Renal cortical epithelial cell (primary cell): ENCODE measurements around the gene TBC1D5. TPM values are rescaled to one million over a fixed set of nuclear protein-coding genes. Genes with fewer than 3 reads are reported as not detected.
"Not testable (repeated sequence)": the region's sequence is repeated elsewhere in the genome, so short reads cannot be mapped to it uniquely, and the experiment has no call there.

Source experiments
- DNase-seq: peaks from one replicate; pipeline ENCODE4 v3.0.0-alpha.2; 2011; ENCODE audit warnings: low read depth
- total RNA-seq: library from RNA; depleted of rRNA; stranded (reverse); fragments of >200 nt; gene quantifications from 2 replicates; pipeline ENCODE4 v1.2.3, GENCODE V29; 2014

The TBC1D5 gene
- total RNA-seq, 1 donor from 2014 or later: 92.1 TPM

DNA sequence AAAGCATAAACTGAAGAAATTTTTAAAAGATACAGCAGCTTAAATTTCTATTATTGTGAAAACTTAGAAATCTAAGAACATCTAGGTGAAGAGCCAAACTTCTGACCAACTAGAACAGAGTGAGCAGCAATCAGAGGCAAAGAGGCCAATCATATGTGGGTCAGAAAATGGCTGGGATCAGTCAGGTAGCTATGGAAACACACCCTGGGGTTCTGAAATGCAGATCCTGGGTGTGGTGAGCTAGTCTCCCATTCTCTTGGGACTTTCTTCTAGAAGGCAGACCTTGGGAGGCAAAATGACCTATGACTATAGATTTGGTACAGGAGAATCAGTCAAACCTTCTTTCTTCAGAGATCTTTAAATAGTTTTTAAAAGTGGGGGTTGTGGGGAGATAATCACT, 385.8 kb downstream of the TBC1D5 start:
- DNase-seq: peak; percentile 15

- peak; percentile 85 for DNase-seq
Measured at GRCh38 chr3:17355591-17355990, 386.8 kb downstream of the TBC1D5 start.

GRCh38 chr3:17354341-17354740, 388.1 kb downstream of the TBC1D5 start:
- DNase-seq: no peak

DNA sequence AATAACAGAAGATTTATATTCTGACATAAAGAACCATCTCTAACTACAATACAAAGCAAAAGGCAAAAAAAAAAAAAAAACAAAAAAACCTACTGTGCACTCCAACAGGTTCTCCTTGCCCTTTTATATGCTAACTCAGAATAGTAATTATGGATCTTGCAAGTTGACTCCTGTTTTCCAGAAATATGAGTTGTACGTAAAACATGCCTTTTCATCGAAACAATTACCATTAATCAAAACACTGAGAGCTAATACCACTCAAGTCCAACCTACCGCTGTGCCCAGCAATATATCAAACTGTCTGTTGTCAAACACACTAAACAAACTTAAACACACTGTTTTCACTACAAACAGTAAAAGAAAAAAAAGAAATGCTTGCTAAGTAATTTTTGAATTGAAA, 389.8 kb downstream of the TBC1D5 start:
- DNase-seq: no peak

DNA sequence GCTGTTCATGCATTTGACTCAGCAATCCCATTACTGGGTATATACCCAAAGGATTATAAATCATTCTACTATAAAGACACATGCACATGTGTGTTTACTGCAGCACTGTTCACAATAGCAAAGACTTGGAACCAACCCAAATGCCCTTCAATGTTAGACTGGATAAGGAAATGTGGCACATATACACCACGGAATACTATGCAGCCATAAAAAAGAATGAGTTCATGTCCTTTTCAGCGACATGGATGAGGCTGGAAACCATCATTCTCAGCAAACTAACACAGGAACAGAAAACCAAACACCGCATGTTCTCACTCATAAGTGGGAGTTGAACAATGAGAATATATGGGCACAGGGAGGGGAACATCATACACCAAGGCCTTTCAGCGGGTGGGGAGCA, 391.2 kb downstream of the TBC1D5 start:
- not testable (repeated sequence) for DNase-seq

GRCh38 chr3:17349093-17349492, 393.3 kb downstream of the TBC1D5 start:
- no peak for DNase-seq

DNA sequence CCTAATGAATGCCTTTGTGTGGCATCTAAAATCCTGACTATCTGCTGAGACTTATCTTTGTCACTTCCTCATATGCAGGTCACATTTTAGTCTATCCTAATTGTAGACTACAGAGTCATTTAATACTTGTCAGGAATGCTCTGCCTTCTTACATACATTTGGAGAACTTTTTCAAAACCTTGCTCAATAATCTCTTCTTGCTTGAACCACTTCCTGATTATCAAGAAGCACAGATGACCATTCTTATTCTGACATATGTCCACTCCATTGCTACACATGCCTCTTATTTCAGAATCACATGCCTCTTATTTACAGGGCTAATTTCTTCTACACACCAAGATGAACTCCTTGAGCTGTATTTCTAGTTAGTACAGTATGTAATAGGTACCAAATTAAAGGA, 400.3 kb downstream of the TBC1D5 start:
- no peak for DNase-seq

DNA sequence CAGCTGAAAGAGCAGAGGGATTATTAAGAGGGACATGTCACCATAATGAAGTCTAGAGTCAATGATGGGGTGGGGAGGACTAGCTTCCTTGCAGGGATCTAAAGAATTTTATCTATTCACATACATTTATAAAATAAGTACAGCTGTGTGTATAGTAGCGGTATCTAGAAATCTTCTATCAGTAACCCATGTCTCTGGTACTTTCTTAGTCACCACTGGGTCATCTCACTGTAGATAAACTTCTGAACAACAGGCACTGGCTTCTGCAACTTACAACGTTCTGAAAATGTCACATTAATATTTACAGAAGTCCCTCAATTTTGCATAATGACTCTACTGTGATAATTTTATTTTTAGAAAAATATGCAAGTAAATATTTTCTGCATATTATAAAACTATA, 401.7 kb downstream of the TBC1D5 start:
- no peak for DNase-seq

- DNase-seq: no peak
Measured at GRCh38 chr3:17340261-17340660, 402.2 kb downstream of the TBC1D5 start.

- no peak for DNase-seq
Measured at GRCh38 chr3:17339132-17339575, 403.3 kb downstream of the TBC1D5 start.

DNA sequence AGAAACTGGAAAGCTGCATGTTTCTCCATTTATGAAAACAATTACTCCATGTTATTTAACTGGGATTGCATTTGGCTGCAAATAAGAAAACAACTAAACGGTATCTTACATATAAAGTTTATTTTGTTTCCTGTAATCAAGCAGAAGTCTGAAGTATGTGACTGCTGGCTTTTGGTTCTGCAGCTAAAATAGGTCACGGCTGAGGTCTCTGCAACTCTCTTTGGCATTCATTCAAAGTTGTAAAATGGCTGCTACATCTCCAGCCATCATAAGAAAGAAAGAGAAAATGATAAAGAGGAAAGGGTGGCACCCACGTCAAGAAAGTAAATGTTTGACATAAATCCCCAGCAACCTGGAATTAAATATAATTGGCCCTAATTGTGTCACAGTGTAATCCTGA, 406.1 kb downstream of the TBC1D5 start:
- DNase-seq: peak; percentile 32

GRCh38 chr3:17333893-17334292, 408.5 kb downstream of the TBC1D5 start:
- DNase-seq: no peak

DNA sequence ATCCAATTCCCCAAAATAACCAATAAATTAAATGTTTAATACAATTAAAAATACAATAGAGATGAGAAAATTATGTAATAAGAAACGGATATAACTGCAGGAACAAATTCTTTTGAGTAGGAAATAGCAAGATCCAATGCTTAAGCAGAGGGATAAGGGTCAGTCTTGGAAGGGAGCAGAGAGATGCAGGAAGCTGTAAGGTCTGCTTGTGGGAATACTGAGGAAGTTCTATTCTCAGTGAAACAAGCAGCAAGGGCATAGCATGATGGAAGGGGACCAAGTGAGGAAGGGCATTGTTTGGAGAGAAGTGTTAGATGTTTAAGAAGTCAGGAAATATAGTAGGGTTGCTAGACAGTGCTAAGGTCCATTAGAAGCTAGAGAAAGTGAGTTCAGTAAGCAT, 409.0 kb downstream of the TBC1D5 start:
- no peak for DNase-seq

GRCh38 chr3:17330660-17331059, 411.8 kb downstream of the TBC1D5 start:
- no peak for DNase-seq

GRCh38 chr3:17329927-17330326, 412.5 kb downstream of the TBC1D5 start:
- no peak for DNase-seq

DNA sequence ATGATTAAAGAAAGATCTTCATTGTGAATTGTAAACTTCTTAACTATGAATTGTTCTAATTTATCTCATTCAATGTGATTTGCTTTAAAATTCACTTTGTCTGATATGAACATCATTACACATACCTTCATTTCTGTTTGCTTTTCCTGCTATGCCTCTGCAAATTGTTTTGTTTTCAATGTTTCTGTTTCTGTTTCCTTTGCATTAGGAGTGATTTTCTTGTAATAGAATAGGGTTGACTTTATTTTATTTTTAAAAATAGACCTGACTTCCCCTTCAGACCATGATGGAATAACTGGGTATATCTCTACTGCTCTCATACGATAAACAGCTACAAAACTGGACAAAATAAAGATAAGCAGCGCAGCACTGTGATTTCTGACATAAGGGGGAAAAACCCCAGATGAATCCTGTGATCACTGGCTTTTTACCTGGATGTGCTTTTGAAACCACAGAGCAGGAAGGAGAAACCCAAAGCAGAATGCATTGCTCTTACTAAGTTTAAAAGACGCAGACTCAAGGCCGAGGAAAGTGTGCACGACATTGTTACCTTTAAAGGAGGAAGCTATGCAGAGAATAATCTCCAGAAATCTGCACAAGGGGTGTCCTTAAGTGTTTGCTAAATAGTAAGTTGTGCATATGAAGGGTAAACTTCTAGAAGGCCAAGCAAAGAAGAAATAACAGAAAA, 420.2 kb downstream of the TBC1D5 start:
- DNase-seq: no peak

GRCh38 chr3:17320266-17320665, 422.2 kb downstream of the TBC1D5 start:
- no peak for DNase-seq

DNA sequence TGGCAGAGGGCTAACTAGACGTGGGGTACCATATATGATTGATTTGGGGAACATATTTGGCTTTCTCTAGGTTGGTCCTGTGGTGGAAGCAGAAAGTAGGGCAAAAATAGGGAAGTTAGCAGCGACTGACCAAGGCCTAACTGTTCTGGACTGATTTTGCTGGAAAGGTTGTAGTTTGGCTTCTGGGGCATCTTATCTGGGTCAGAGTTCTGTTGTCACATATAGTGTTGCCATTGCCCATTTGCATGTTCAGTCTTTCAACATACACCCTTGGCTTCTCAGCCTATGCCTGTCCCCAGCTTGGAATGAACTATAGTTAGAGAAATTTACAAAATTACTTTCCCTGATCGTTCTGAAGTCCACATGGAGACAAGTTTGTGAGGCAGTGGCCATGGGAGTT, 426.5 kb downstream of the TBC1D5 start:
- no peak for DNase-seq

DNA sequence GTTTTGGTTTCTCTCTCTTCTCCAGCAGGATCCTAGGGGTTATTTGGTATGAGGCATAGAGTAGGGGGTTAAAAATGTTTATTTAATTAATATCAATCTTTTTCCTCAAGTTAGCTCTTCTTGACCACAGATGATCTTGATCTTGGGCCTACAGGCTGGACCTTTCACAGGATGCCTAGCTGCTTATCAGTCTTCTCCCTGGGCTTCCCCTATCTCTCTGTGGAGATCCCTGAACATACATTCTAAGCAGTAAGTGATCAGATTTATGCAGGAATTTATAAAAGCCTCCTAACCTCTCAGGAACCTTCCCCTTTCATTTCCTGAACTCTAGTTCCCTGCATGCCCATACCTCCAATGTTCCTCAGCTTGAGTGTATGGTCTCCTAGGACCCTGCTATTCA, 428.3 kb downstream of the TBC1D5 start:
- no peak for DNase-seq

DNA sequence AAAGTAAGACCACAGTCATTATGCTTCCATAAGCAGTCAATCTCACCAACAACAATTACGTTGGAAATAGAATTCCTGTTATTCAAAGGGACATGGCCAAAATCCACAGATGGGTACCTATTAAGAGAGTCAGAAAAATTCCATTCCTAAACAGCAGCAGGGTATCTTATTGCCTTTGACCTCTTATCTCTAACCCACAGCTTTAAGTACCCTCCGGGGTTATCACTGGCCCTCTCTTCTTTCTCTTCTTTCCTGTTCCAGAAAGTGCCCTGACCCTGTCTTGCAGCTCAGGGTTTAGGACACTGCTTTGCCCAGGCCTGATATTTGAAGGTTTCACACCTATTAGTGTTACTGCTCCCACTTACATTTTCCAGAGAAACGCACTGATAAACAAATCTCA, 428.7 kb downstream of the TBC1D5 start:
- DNase-seq: no peak

- DNase-seq: no peak
Measured at GRCh38 chr3:17310983-17311382, 431.4 kb downstream of the TBC1D5 start.

GRCh38 chr3:17307887-17308286, 434.5 kb downstream of the TBC1D5 start:
- DNase-seq: no peak

- peak; percentile 50 for DNase-seq
Measured at GRCh38 chr3:17307482-17307881, 434.9 kb downstream of the TBC1D5 start.

DNA sequence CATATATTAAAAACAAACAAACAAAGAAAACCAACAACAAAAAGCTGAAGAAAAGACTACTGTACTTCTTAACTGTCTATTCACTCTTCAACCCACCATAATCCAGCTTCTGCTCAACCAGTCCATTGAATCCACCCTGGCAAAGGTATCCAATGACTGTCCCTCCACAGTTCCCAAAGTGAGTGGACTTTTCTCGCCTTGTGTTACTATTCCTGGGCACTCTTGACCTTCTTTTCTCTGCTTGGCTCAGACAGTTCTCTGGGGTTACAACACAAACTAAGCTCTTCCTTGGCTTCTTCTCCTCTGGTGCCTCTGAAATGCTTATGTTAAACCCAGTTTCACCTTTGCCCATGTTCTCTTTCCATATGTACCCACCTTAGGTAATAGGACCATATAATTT, 437.5 kb downstream of the TBC1D5 start:
- no peak for DNase-seq
